Neural cell (in vitro differentiated cells): ENCODE data around the gene C1GALT1. TPM values are rescaled to one million over a fixed set of nuclear protein-coding genes. Genes with fewer than 3 reads are reported as not detected.

ENCODE experiments used
- H2AFZ ChIP-seq: fragments of 200-600, 300-800 bp; sonication (generic), shearing (Covaris generic); 2 replicates; pipeline ENCODE4 v1.6.0; 2014; ENCODE audit warnings: low read depth, mild to moderate bottlenecking, antibody characterized with exemption, low read length, moderate library complexity
- H3F3A ChIP-seq: fragments of 200-600 bp; shearing (Covaris generic); 2 replicates; pipeline ENCODE4 v1.6.1; 2016; ENCODE audit warnings: mild to moderate bottlenecking, moderate library complexity, mixed read lengths, antibody characterized with exemption, low read length; ENCODE audit not compliant: insufficient read depth, poor library complexity, severe bottlenecking
- H3K27ac ChIP-seq: fragments of 200-600, 300-800 bp; sonication (generic), shearing (Covaris generic); 2 replicates; pipeline ENCODE4 v1.5.1; 2014; ENCODE audit warnings: mild to moderate bottlenecking, low read length, moderate library complexity
- H3K27me3 ChIP-seq: fragments of 300-800, 200-600 bp; sonication (generic), shearing (Covaris generic); 2 replicates; pipeline ENCODE4 v1.6.0; 2014; ENCODE audit warnings: mild to moderate bottlenecking, low read depth, low read length, moderate library complexity; ENCODE audit not compliant: insufficient read depth
- H3K36me3 ChIP-seq: fragments of 300-800, 200-600 bp; sonication (generic), shearing (Covaris generic); 2 replicates; pipeline ENCODE4 v1.5.1; 2014; ENCODE audit warnings: mild to moderate bottlenecking, antibody characterized with exemption, low read length, moderate library complexity; ENCODE audit not compliant: insufficient read depth
- H3K4me2 ChIP-seq: fragments of 300-800, 200-600 bp; sonication (generic), shearing (Covaris generic); 2 replicates; pipeline ENCODE4 v1.6.0; 2014; ENCODE audit warnings: mild to moderate bottlenecking, low read length
- H3K4me3 ChIP-seq: fragments of 300-800, 200-600 bp; sonication (generic), shearing (Covaris generic); 2 replicates; pipeline ENCODE4 v1.5.1; 2014; ENCODE audit warnings: mild to moderate bottlenecking, low read length, moderate library complexity
- H3K79me2 ChIP-seq: fragments of 200-600 bp; shearing (Covaris generic); replicated peaks from 2 replicates; pipeline ENCODE4 v1.6.0; 2014; ENCODE audit warnings: mild to moderate bottlenecking, low read length, moderate library complexity; ENCODE audit not compliant: insufficient read depth
- H3K9ac ChIP-seq: fragments of 300-800, 200-600 bp; sonication (generic), shearing (Covaris generic); 2 replicates; pipeline ENCODE4 v1.6.1; 2016; ENCODE audit warnings: mild to moderate bottlenecking, low read length, mixed read lengths
- H3K9me2 ChIP-seq: fragments of 200-600 bp; shearing (Covaris generic); 2 replicates; pipeline ENCODE4 v1.6.1; 2016; ENCODE audit warnings: mild to moderate bottlenecking, low read length, mixed read lengths; ENCODE audit not compliant: insufficient read depth
- H3K9me3 ChIP-seq: fragments of 200-600, 300-800 bp; sonication (generic), shearing (Covaris generic); 2 replicates; pipeline ENCODE4 v1.6.1; 2016; ENCODE audit warnings: mild to moderate bottlenecking, mixed run types, low read length, moderate library complexity, mixed read lengths
- H4K20me1 ChIP-seq: fragments of 200-600 bp; shearing (Covaris generic); 2 replicates; pipeline ENCODE4 v1.6.1; 2016; ENCODE audit warnings: mild to moderate bottlenecking, mixed run types; ENCODE audit not compliant: insufficient read depth
- EP300 ChIP-seq: fragments of 450-650 bp; conservative IDR thresholded peaks from 2 replicates; pipeline ENCODE4 v1.6.1; 2014; ENCODE audit warnings: antibody characterized with exemption, mild to moderate bottlenecking, moderate library complexity; ENCODE audit not compliant: poor library complexity, severe bottlenecking
- EZH2 ChIP-seq: fragments of 200-600, 300-800 bp; shearing (Covaris generic), sonication (generic); IDR thresholded peaks from 2 replicates; pipeline ENCODE4 v1.6.1; 2014; ENCODE audit warnings: antibody characterized with exemption, low read length, borderline replicate concordance, mild to moderate bottlenecking; ENCODE audit not compliant: insufficient read depth, poor library complexity, severe bottlenecking
- MXI1 ChIP-seq: fragments of 450-650 bp; conservative IDR thresholded peaks from 2 replicates; pipeline ENCODE4 v1.6.1; 2014; ENCODE audit warnings: antibody characterized with exemption, mild to moderate bottlenecking; ENCODE audit not compliant: poor library complexity, severe bottlenecking
- POLR2AphosphoS5 ChIP-seq: IDR thresholded peaks from 2 replicates; pipeline ENCODE4 v1.6.1; 2012
- RAD21 ChIP-seq: fragments of 450-650 bp; conservative IDR thresholded peaks from 2 replicates; pipeline ENCODE4 v1.6.1; 2014; ENCODE audit warnings: antibody characterized with exemption, mild to moderate bottlenecking, moderate library complexity
- SMC3 ChIP-seq: fragments of 450-650 bp; conservative IDR thresholded peaks from 2 replicates; pipeline ENCODE4 v1.6.1; 2014; ENCODE audit warnings: antibody characterized with exemption, mild to moderate bottlenecking, moderate library complexity; ENCODE audit not compliant: poor library complexity
- TAF1 ChIP-seq: IDR thresholded peaks from 2 replicates; pipeline ENCODE4 v1.6.1; 2012; ENCODE audit warnings: low read depth
- polyA plus RNA-seq: library from polyadenylated mRNA; depleted of rRNA; stranded (reverse); fragments of >200 nt; gene quantifications from 2 replicates; pipeline ENCODE4 v1.2.3, GENCODE V29; 2014
- TF ChIP-seq, protein P1 (sequence below): IDR thresholded peaks from 2 replicates; pipeline ENCODE4 v1.6.1; 2012; ENCODE audit warnings: borderline replicate concordance
- TF ChIP-seq, protein P2 (sequence below): fragments of 450-650 bp; IDR thresholded peaks from 2 replicates; pipeline ENCODE4 v1.5.1; 2014; ENCODE audit warnings: antibody characterized with exemption, mild to moderate bottlenecking, moderate library complexity; ENCODE audit not compliant: poor library complexity, severe bottlenecking

The C1GALT1 gene
- polyA plus RNA-seq, 1 donor from 2014 or later = 25.0 TPM

DNA sequence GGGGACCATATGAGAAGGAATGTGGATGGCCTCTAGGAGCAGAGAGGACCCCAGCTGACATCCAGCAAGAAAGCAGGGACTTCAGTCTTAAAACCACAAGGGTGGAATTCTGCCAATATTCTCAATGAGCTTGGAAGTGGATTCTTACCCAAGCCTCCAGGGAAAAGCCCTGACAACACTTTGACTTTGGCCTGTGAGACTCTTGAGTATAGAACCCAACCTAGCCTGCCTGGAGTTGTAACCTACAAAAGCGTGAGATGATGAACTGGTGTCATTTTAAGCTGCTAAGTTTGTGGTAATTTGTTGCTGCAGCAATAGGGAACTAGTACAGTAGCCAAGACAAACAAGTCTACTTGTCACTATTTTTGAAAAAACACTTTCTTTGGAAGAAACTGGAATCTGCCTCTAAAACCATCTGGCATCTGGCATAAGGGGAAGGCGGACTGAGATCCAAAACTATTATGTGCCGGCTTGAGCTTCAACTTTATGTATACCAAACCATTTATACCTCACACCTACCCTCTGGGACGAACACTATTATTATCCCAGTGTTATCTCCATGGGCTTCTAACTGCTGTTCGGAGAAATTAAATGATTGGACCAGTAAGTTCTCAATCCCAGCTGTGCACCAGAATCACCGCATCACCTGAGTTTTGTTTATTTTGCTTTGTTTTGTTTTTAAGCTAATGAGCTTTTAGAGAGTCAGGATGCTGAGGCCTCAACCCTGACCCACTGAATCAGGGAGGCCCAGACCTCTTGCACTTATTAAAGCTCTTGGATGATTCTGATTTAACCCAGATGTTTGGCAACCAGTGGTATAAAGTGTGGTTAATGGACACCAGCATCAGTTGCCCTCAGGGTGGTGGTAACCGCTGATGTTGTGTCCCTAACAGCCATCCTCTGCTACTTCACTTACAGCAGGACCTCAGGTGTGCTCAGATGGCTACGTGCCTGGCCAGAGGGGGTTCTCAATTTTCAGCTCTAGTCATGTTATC lies 83.0 kb downstream of the C1GALT1 start:
- no peaks in the 10 kb centered on the region for H3K79me2 ChIP-seq
- H3K4me3 ChIP-seq = no peak overlapping the region
- no peaks in the 10 kb centered on the region for H3F3A ChIP-seq
- H3K9me3 ChIP-seq = no peaks in the 10 kb centered on the region
- TF ChIP-seq SMC3 = no peak
- TF ChIP-seq, protein P1, sequence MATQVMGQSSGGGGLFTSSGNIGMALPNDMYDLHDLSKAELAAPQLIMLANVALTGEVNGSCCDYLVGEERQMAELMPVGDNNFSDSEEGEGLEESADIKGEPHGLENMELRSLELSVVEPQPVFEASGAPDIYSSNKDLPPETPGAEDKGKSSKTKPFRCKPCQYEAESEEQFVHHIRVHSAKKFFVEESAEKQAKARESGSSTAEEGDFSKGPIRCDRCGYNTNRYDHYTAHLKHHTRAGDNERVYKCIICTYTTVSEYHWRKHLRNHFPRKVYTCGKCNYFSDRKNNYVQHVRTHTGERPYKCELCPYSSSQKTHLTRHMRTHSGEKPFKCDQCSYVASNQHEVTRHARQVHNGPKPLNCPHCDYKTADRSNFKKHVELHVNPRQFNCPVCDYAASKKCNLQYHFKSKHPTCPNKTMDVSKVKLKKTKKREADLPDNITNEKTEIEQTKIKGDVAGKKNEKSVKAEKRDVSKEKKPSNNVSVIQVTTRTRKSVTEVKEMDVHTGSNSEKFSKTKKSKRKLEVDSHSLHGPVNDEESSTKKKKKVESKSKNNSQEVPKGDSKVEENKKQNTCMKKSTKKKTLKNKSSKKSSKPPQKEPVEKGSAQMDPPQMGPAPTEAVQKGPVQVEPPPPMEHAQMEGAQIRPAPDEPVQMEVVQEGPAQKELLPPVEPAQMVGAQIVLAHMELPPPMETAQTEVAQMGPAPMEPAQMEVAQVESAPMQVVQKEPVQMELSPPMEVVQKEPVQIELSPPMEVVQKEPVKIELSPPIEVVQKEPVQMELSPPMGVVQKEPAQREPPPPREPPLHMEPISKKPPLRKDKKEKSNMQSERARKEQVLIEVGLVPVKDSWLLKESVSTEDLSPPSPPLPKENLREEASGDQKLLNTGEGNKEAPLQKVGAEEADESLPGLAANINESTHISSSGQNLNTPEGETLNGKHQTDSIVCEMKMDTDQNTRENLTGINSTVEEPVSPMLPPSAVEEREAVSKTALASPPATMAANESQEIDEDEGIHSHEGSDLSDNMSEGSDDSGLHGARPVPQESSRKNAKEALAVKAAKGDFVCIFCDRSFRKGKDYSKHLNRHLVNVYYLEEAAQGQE = no peak
- TF ChIP-seq, protein P2, sequence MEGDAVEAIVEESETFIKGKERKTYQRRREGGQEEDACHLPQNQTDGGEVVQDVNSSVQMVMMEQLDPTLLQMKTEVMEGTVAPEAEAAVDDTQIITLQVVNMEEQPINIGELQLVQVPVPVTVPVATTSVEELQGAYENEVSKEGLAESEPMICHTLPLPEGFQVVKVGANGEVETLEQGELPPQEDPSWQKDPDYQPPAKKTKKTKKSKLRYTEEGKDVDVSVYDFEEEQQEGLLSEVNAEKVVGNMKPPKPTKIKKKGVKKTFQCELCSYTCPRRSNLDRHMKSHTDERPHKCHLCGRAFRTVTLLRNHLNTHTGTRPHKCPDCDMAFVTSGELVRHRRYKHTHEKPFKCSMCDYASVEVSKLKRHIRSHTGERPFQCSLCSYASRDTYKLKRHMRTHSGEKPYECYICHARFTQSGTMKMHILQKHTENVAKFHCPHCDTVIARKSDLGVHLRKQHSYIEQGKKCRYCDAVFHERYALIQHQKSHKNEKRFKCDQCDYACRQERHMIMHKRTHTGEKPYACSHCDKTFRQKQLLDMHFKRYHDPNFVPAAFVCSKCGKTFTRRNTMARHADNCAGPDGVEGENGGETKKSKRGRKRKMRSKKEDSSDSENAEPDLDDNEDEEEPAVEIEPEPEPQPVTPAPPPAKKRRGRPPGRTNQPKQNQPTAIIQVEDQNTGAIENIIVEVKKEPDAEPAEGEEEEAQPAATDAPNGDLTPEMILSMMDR = no peak
- TF ChIP-seq MXI1 = no peak
- H4K20me1 ChIP-seq = no peaks in the 10 kb centered on the region
- H3K4me2 ChIP-seq = no peak overlapping the region
- no peaks in the 10 kb centered on the region for H3K36me3 ChIP-seq
- H3K27ac ChIP-seq = no peak overlapping the region
- no peaks in the 10 kb centered on the region for H3K27me3 ChIP-seq
- no peak overlapping the region for H3K9ac ChIP-seq
- no peaks in the 10 kb centered on the region for H3K9me2 ChIP-seq
- H2AFZ ChIP-seq = no peak overlapping the region

DNA sequence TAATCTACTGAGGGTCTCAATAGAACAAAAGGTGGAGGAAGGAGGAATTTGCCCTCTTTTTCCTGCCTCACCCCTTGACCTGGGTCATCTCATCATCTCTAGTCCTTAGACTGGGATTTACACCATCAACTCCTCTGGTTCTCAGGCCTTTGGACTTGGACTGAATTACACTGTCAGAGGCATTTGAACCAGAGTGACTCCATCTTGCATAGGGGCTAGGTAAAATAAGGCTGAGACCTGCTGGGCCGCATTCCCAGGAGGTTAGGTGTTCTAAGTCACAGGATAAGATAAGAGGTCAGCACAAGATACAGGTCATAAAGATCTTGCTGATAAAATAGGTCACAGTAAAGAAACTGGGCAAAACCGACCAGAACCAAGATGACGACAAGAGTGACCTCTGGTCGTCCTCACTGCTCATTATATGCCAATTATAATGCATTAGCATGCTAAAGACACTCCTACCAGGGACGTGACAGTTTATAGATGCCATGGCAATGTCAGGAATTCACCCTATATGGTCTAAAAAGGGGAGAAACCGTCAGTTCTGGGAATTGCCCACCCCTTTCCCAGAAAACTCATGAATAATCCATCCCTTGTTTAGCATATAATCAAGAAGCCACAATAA lies 84.0 kb downstream of the C1GALT1 start:
- no peak overlapping the region for H3K4me2 ChIP-seq
- H3K27ac ChIP-seq = no peak overlapping the region
- no peak for TF ChIP-seq POLR2AphosphoS5
- no peak for TF ChIP-seq EP300
- TF ChIP-seq, protein P1 = no peak
- TF ChIP-seq MXI1 = no peak
- TF ChIP-seq EZH2 = no peak
- TF ChIP-seq SMC3 = no peak
- no peak for TF ChIP-seq RAD21
- TF ChIP-seq, protein P2 = no peak
- no peak for TF ChIP-seq TAF1

More for the DNA sequence above, 84.0 kb downstream of the C1GALT1 start:
- Histone ChIP-seq H3K9ac (no peak overlapping the region), H4K20me1 (no peaks in the 10 kb centered on the region), H3K9me2 (no peaks in the 10 kb centered on the region), H2AFZ (no peak overlapping the region), H3F3A (no peaks in the 10 kb centered on the region), H3K79me2 (no peaks in the 10 kb centered on the region), H3K27me3 (no peaks in the 10 kb centered on the region), H3K4me3 (no peak overlapping the region), H3K36me3 (no peaks in the 10 kb centered on the region), H3K9me3 (no peaks in the 10 kb centered on the region)
